Activated CD4-positive, alpha-beta T cell treated with anti-CD3 and anti-CD28 coated beads, Interleukin-2, amount 10 ng/mL, durations not matched to agents 7 days and 5 days (primary cell): ENCODE results near the gene MORN1. TPM values are rescaled to one million over a fixed set of nuclear protein-coding genes. Genes with fewer than 3 reads are reported as not detected.

Source experiments
- CTCF ChIA-PET: fragments of 350-600 bp; sonication (Branson Sonifier 250); formaldehyde crosslinking; loops from one replicate; lab custom pipeline; 2021; ENCODE audit warnings: antibody characterized with exemption; lab: Charles Lee
- POLR2A ChIA-PET: fragments of 350-600 bp; sonication (Branson Sonifier 250); formaldehyde crosslinking; loops from one replicate; lab custom pipeline; 2021; ENCODE audit warnings: antibody characterized with exemption; lab: Charles Lee
- DNase-seq: peaks from one replicate; pipeline ENCODE4 v3.0.0-alpha.2; 2020
- H3K27ac Mint-ChIP-seq: one replicate; pipeline ENCODE4 v1.8.0; 2021; ENCODE audit warnings: mild to moderate bottlenecking, moderate library complexity, mixed read lengths
- H3K27me3 Mint-ChIP-seq: one replicate; pipeline ENCODE4 v1.8.0; 2021; ENCODE audit warnings: mixed read lengths
- H3K36me3 Mint-ChIP-seq: one replicate; pipeline ENCODE4 v1.8.0; 2021; ENCODE audit warnings: low read depth, mixed read lengths
- H3K4me1 Mint-ChIP-seq: one replicate; pipeline ENCODE4 v1.8.0; 2021; ENCODE audit warnings: mixed read lengths
- H3K4me3 Mint-ChIP-seq: one replicate; pipeline ENCODE4 v1.8.0; 2021; ENCODE audit warnings: mild to moderate bottlenecking, moderate library complexity, mixed read lengths
- H3K9me3 Mint-ChIP-seq: one replicate; pipeline ENCODE4 v1.8.0; 2021; ENCODE audit warnings: mixed read lengths
- total RNA-seq, 2 experiments: library from RNA; stranded (reverse); gene quantifications; one replicate each; pipeline ENCODE4 v1.2.3, GENCODE V29; 2021

MORN1 gene
- total RNA-seq, 2 experiments from 2014 or later: 6.7 to 8.1 TPM

DNA sequence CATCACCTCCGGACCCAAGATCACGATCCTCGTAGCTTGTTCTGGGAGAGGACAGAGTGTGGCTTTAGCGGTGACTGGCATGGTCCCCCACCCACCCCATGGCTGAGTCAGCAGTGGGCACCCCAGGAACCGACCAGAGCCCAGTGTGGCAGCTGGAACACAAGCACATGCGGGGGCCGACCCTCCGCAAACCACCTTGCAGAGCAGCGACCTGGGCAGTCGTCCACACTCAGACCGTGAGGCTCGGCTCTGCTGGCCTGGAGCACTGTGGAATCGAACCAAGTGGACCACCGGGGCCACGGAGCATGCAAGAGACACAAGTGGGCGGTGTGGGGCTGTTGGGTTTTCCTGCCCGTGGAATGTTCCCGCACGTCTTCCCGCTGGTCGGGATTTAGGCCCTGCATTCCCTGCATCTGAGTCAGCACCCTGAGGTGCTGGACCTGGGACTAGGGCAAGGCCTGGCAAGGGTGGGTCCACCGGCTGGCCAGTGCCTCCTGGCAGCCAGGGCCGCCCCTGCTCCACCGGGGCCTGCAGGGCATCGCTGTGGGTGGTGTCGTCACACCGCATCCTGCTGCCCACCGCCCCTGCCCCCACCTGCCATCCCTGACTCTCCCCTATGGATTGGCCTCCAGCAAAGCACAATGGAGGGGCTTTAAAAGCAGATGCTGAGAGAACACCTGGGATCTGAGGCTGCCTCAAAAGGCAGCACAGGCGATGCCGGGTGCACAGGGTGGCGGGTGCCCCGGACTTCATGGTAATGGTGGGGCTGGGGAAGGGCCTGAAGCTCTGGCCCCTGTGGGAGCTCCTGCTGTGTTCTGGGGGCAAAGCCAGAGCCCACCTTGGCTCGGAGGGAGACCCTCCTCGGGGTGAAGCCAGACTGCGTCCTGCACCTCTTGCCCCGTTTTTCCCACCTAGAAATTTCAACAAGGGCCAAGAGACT, 18.5 kb downstream of the MORN1 start:
- H3K27me3 Mint-ChIP-seq: no peaks in the 10 kb centered on the region
- DNase-seq: no peak

DNA sequence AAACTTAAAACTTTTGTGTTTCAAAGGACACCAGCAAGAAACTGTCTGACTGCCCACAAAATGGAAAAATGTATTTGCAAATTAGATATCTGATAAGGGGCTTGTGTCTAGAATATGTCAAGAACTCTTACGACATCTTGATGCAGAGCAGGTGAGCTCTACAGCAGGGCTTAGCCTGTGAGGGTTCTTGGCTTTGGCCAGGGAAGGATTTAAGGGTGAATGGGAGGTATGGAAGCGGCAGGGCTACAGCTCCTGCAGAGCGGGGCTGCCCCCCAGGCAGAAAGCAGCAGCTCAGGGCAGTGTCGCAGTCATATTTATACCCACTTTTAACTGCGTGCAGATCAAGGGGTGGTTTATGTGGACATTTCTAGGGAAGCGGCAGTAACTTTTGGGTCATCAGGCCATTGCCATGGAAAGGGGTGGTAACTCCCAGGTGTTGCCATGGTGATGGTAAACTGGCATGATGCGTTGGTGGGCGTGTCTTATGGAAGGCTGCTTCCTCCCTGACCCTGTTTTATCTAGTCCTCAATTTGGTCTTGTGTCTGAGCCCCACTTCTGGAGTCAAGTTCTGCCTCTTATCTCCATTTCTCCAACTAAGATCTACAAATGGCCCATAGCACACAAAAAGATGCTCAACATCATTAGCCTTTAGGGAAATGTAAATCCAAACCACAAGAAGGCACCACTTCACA, 23.2 kb downstream of the MORN1 start:
- no peaks in the 10 kb centered on the region for H3K36me3 Mint-ChIP-seq
- no peak overlapping the region for H3K4me3 Mint-ChIP-seq
- H3K27me3 Mint-ChIP-seq: peaks cover 3% of the 10 kb centered on the region
- H3K27ac Mint-ChIP-seq: no peak overlapping the region
- DNase-seq: no peak
- ChIA-PET CTCF (no interaction called here), POLR2A (no interaction called here)
- H3K9me3 Mint-ChIP-seq: peaks cover 5% of the 10 kb centered on the region
- H3K4me1 Mint-ChIP-seq: no peaks in the 10 kb centered on the region

More for the DNA sequence above, 18.5 kb downstream of the MORN1 start:
- no peak overlapping the region for H3K4me3 Mint-ChIP-seq
- H3K4me1 Mint-ChIP-seq: no peaks in the 10 kb centered on the region
- H3K36me3 Mint-ChIP-seq: no peaks in the 10 kb centered on the region
- no peaks in the 10 kb centered on the region for H3K9me3 Mint-ChIP-seq
- H3K27ac Mint-ChIP-seq: no peak overlapping the region
- ChIA-PET CTCF (no interaction called here), POLR2A (no interaction called here)

DNA sequence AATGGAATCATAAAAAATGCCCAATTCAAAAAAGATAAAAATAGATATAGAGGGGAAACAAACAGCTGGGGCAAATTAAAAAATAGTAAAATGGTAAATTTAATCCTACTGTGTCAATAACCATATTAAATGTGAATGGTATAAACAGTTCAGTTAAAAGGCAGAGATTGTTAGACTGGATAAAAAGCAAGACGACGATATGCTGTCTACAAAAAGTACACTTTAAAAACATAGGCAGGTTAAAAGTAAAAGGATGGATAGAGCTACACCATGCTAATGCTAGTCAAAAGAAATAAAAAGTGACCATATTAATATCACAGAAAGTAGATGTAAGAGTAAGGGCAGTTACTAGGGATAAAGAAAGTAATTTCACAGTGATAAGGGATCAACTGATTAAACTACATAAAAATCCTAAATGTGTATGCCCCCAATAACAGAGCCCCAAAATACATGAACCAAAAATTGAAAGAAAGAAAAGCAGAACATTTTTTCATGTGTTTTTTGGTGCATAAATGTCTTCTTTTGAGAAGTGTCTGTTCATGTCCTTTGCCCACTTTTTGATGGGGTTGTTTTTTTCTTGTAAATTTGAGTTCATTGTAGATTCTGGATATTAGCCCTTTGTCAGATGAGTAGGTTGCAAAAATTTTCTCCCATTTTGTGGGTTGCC, 27.4 kb downstream of the MORN1 start:
- Mint-ChIP-seq H3K4me1 (no peaks in the 10 kb centered on the region), H3K4me3 (no peak overlapping the region), H3K36me3 (no peaks in the 10 kb centered on the region), H3K9me3 (peaks cover 5% of the 10 kb centered on the region), H3K27me3 (peaks cover 5% of the 10 kb centered on the region), H3K27ac (no peak overlapping the region)
- ChIA-PET CTCF (no interaction called here), POLR2A (no interaction called here)
- no peak for DNase-seq

DNA sequence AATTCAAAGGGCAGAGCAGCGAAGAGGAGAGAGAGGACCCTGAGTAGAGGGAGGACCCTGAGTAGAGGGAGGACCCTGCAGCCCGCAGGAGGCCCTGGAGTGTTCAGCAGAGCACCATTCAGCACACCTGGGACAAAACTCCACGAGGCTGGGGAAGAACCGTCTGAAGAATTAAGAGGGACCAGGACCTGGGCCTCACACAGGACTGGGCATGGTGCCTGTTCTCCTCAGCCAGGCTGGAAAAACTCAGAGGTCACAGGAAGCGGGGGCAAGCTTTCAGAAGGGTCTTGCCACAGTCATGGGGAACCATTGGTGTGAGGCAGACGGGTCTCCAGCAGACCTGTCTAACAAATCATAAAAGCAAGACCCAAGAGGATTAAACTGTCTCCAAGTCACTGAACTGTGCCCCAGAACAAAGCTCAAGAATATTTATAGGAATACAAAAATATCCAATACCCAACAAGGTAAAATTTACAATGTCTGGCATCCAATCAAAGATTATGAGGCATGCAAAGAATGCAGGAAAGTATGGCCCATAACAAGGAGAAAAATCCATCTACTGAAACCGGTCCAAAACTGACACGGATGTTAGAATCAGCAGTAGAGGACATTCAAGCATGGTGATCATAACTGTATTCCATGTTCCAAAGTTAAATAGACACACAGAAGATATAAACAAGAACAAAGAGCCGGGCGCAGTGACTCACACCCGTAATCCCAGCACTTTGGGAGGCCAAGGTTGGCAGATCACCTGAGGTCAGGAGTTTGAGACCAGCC, 30.6 kb downstream of the MORN1 start:
- peaks cover 5% of the 10 kb centered on the region for H3K9me3 Mint-ChIP-seq
- H3K4me3 Mint-ChIP-seq: no peak overlapping the region
- H3K36me3 Mint-ChIP-seq: no peaks in the 10 kb centered on the region
- DNase-seq: no peak
- H3K27ac Mint-ChIP-seq: no peak overlapping the region
- H3K27me3 Mint-ChIP-seq: peaks cover 5% of the 10 kb centered on the region
- ChIA-PET CTCF (interaction anchor here (0.7 to 1.4 kb wide), 2 partner anchors 59 to 166 kb away, joined by 3 read pairs; partner anchors contain the start of gene FAAP20), POLR2A (no interaction called here)
- H3K4me1 Mint-ChIP-seq: no peaks in the 10 kb centered on the region

DNA sequence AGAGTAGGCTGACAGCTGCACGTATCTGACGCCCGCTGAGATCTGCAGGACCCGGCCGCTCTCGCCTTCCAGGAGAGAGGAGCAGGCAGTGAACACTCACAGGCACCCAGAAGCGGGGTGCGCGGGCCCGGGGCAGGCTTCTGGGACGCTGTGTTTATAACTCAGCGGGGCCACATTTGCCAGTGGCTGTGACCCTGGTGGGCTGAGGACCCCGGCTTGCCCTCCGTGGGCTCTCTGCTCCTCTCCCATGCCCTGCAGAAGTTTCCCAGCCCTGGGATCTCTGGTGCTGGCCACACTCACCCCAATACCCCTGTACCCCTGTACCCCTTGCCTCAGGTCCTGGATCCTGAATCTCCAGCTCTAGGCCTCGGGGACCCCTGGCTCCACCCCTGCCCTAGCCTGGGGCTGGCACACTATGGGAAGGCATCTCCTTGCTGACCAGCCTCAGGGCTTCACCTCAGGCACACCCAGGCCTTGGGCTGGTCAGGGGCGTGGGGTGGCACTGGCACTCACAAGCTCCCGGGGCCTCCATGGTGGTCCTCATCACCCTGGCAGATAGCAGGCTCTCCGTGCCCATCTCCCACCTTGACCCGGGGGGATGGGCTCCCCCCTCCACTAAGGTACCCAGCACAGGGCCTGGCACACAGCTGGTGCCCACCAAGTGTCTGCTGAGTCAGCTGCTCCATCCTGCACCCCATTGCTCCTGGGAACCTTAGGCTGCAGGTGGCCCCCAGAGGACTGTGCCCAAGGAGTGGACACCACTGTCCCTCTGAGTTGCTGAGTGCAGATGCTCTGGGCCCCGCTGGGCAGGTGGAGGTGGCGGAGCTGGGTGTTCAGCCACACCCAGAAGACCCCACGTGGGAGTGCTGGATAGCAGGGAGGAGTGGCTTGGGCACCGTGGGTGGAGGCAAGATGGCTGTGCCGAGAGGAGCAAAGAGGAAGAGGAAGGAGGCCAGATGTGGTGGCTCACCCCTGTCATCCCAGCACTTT, 32.4 kb downstream of the MORN1 start:
- Mint-ChIP-seq H3K9me3 (peaks cover 3% of the 10 kb centered on the region), H3K36me3 (no peaks in the 10 kb centered on the region), H3K27me3 (peaks cover 5% of the 10 kb centered on the region), H3K4me1 (no peaks in the 10 kb centered on the region), H3K4me3 (no peak overlapping the region), H3K27ac (no peak overlapping the region)
- CTCF ChIA-PET: interaction anchor here (1.0 to 1.1 kb wide), 2 partner anchors 22 to 164 kb away, joined by 3 to 7 read pairs; partner anchors contain the start of gene FAAP20
- POLR2A ChIA-PET: no interaction called here
- DNase-seq: no peak

DNA sequence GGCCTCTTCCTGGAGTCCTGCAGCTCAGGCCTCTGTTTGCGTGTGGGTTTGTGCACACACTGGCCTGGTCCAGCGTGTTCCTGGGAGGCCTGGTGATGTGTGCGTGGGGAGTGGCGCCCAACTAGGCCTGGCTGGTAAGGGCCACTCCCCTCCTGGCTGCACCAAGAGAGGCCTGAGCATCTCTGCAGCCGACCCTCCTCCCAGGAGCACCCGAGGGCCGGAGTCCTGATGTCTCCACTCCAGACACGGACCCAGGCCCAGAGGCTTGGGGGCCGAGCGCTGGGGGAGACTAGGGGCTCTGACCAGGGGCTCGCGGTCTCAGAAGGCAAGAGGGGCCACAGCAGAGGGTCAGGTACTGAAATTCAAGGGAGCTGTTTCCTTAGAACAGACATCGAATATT, 33.3 kb downstream of the MORN1 start:
- Mint-ChIP-seq H3K27me3 (peaks cover 2% of the 10 kb centered on the region), H3K36me3 (no peaks in the 10 kb centered on the region), H3K4me1 (no peaks in the 10 kb centered on the region), H3K4me3 (no peak overlapping the region), H3K27ac (no peak overlapping the region), H3K9me3 (no peaks in the 10 kb centered on the region)
- ChIA-PET POLR2A (no interaction called here), CTCF (no interaction called here)
- no peak for DNase-seq

DNA sequence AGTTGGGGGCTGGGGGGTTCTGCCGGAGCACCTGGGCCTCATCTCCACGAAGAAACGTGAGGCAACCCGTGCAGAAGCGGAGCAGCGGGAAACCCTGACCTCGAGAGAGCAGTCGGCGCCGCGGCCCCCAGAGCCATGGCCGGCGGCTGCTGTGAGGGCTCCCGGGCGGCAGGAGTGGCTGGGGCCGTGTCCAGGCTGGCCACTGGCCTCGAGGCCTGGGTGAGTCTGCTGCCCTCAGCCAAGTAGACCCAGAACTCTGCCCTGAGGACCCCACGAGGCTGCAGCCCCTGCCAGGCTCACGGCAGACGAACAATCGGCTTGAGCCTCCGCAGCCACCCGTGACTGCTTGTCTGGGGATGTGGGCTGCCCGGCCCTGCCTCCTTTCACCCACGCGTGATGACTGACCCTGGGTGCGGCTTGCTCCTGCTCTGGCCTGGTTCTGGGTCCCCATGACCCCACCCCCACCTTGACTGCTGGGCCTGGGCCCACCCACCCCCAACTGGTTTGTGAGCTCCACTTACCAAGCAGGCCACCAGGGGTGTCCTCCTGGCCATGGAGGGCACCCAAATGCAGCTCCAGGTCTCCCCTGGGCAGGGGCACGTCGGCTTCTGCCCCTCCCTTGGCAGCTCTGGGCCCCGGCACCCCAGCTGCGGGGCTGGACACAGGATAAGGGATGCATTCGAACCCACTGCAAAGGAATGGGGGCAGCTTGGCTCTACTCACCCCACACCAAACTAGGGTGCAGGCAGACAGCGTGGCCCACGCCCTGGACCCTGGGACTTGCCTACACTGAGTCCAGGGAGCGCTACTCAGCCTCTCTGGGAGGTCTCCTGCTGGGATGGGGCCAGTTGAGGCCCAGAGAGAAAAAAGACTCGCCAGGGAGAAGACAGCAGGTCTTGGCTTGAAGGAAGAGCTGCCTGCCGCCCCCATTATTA, 34.2 kb downstream of the MORN1 start:
- Mint-ChIP-seq H3K9me3 (no peaks in the 10 kb centered on the region), H3K4me1 (no peaks in the 10 kb centered on the region), H3K27me3 (peaks cover 1% of the 10 kb centered on the region), H3K36me3 (no peaks in the 10 kb centered on the region), H3K27ac (peak overlapping the region; percentile 57), H3K4me3 (no peak overlapping the region)
- POLR2A ChIA-PET: no interaction called here
- CTCF ChIA-PET: no interaction called here
- DNase-seq: no peak

DNA sequence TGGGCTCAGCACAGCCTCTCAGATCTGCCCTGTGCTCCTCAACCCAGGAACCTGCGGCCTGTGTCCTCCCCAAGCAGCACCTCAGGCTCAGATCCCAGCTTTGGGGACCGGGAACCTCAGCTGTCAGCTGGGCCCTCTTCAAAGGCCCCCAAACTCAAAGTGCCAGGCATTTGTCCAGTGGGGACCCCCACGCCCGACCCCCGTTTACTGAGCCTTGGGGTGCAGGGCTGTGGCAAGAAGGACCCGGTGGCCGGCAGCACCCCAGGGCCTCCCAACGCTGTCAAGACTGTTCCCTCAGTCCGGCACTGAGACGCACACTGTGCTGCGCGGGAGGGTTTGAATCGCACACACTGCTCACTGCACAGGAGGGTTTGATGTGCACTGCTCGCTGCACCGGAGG, 35.0 kb downstream of the MORN1 start:
- H3K27ac Mint-ChIP-seq: no peak overlapping the region
- no peaks in the 10 kb centered on the region for H3K36me3 Mint-ChIP-seq
- H3K4me3 Mint-ChIP-seq: no peak overlapping the region
- CTCF ChIA-PET: no interaction called here
- H3K4me1 Mint-ChIP-seq: no peaks in the 10 kb centered on the region
- no peak for DNase-seq
- POLR2A ChIA-PET: no interaction called here
- no peaks in the 10 kb centered on the region for H3K27me3 Mint-ChIP-seq
- no peaks in the 10 kb centered on the region for H3K9me3 Mint-ChIP-seq

DNA sequence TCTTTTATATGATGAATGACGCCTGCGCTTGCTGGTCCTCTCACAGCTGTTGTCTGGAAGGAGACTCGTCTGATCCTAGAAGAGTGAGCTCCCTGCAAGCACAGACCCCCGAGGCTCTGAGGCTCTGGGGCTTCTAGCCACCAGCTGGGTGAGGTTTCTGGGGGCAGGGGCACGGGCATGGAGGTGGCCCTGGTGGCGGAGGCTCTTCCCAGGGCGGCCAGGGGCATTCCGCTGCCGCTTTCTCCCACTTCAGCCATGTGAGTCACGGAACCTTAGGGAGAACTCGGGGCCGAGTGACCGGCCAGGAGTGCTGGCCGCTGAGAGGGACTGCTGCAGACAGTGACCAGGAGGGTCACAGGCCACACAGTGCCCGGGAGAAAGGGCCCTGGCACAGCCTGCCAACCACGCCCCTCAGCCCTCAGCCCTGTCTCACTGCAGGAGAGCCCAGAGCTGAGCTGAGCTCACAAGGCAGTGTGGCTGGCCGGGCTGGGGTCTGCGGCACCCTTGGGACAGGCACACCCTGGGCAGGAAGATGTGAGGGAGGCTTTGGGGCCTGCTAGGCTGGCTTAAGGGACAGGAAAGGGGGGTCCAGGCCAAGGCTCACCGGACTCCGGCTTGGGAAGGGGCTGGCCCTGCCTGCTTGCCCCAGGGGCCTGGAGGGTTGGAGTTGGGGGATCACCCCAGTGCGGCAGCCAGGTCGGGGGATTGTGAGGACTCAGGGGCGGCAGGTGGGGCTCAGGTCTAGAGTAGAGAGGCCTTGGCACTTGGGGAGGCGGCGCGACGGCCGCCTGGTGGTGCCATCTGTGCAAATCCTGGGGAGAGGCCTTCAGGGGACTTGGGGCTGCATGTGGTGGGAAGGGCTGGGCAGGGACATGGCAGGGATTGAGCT, 35.7 kb downstream of the MORN1 start:
- no peaks in the 10 kb centered on the region for H3K4me1 Mint-ChIP-seq
- no peaks in the 10 kb centered on the region for H3K36me3 Mint-ChIP-seq
- ChIA-PET CTCF (no interaction called here), POLR2A (no interaction called here)
- H3K27ac Mint-ChIP-seq: no peak overlapping the region
- no peaks in the 10 kb centered on the region for H3K27me3 Mint-ChIP-seq
- H3K4me3 Mint-ChIP-seq: no peak overlapping the region
- no peaks in the 10 kb centered on the region for H3K9me3 Mint-ChIP-seq
- DNase-seq: no peak
